GM12891 (cell line): ENCODE data around the gene AHNAK2.

Experiments
- PAX5 ChIP-seq: IDR thresholded peaks from 2 replicates; pipeline ENCODE4 v1.6.1; 2011; ENCODE audit warnings: low read length, moderate library complexity, mild to moderate bottlenecking; ENCODE audit not compliant: insufficient read depth, severe bottlenecking
- POLR2A ChIP-seq: IDR thresholded peaks from 2 replicates; pipeline ENCODE4 v1.6.1; 2011; ENCODE audit warnings: low read depth, low read length, control low read depth
- POLR2AphosphoS5 ChIP-seq: IDR thresholded peaks from 2 replicates; pipeline ENCODE4 v1.6.1; 2011; ENCODE audit warnings: low read depth, low read length, control low read depth
- POU2F2 ChIP-seq: IDR thresholded peaks from 2 replicates; pipeline ENCODE4 v1.6.1; 2011; ENCODE audit warnings: low read depth, mild to moderate bottlenecking, control low read depth, low read length, moderate library complexity
- SPI1 ChIP-seq: IDR thresholded peaks from 2 replicates; pipeline ENCODE4 v1.6.1; 2011; ENCODE audit warnings: low read depth, low read length, control low read depth
- TAF1 ChIP-seq: IDR thresholded peaks from 2 replicates; pipeline ENCODE4 v1.6.1; 2011; ENCODE audit warnings: low read depth, low read length, control low read depth

GRCh38 chr14:104974665-104975390, 3.3 kb downstream of the AHNAK2 start:
- TF ChIP-seq POLR2AphosphoS5 (no peak), POLR2A (no peak), TAF1 (no peak), PAX5 (no peak), POU2F2 (no peak), SPI1 (no peak)
